GM18907 (cell line): ENCODE data around the gene ZNHIT3.
"Not testable (repeated sequence)": the region's sequence is repeated elsewhere in the genome, so short reads cannot be mapped to it uniquely, and the experiment has no call there.

Source experiments
- ATAC-seq: cut with Tn5 transposase; IDR thresholded peaks from one replicate; pipeline ENCODE4 v1.9.1; 2021; ENCODE audit warnings: mild to moderate bottlenecking, moderate library complexity; ENCODE audit not compliant: unreplicated experiment

Gene ZNHIT3

GRCh38 chr17:36486204-36487194 is at the start of gene ZNHIT3:
Gene ZNHIT3 (plus strand): TSS chr17:36486681. CDS start chr17:36486700, 19 bp downstream.
- ATAC-seq = peak; percentile 90

GRCh38 chr17:36441792-36442191 is 44.7 kb upstream of the ZNHIT3 start:
- ATAC-seq = not testable (repeated sequence)

- ATAC-seq = no peak
Observed at GRCh38 chr17:36443777-36444176, 42.7 kb upstream of the ZNHIT3 start.

GRCh38 chr17:36449997-36450396 is 36.5 kb upstream of the ZNHIT3 start:
- ATAC-seq = not testable (repeated sequence)

- ATAC-seq = not testable (repeated sequence)
Observed at GRCh38 chr17:36452888-36453287, 33.6 kb upstream of the ZNHIT3 start.

GRCh38 chr17:36457701-36458100 is 28.8 kb upstream of the ZNHIT3 start:
- not testable (repeated sequence) for ATAC-seq

- no peak for ATAC-seq
Observed at GRCh38 chr17:36459045-36459444, 27.4 kb upstream of the ZNHIT3 start.

GRCh38 chr17:36459601-36460000 is 26.9 kb upstream of the ZNHIT3 start:
- ATAC-seq = no peak

GRCh38 chr17:36460265-36460937 is 26.1 kb upstream of the ZNHIT3 start:
- ATAC-seq = no peak

GRCh38 chr17:36461330-36462110 is 25.0 kb upstream of the ZNHIT3 start:
- ATAC-seq = no peak

- ATAC-seq = no peak
Observed at GRCh38 chr17:36463916-36464764, 22.3 kb upstream of the ZNHIT3 start.

GRCh38 chr17:36464765-36465088 is 21.8 kb upstream of the ZNHIT3 start:
- ATAC-seq = no peak

- no peak for ATAC-seq
Observed at GRCh38 chr17:36468903-36469635, 17.4 kb upstream of the ZNHIT3 start.

GRCh38 chr17:36469733-36470132 is 16.7 kb upstream of the ZNHIT3 start:
- no peak for ATAC-seq

GRCh38 chr17:36470499-36470898 is 16.0 kb upstream of the ZNHIT3 start:
- no peak for ATAC-seq

- ATAC-seq = no peak
Observed at GRCh38 chr17:36474571-36474970, 11.9 kb upstream of the ZNHIT3 start.

GRCh38 chr17:36475346-36475970 is 11.0 kb upstream of the ZNHIT3 start:
- ATAC-seq = no peak

- ATAC-seq = no peak
Observed at GRCh38 chr17:36481829-36482228, 4.7 kb upstream of the ZNHIT3 start.
